HG02588 (cell line): Measurements from ENCODE around the gene RPL27.

Experiments used
- ATAC-seq: cut with Tn5 transposase; IDR thresholded peaks from one replicate; pipeline ENCODE4 v1.9.1; 2021; ENCODE audit warnings: mild to moderate bottlenecking, moderate library complexity; ENCODE audit not compliant: unreplicated experiment

The RPL27 gene

DNA sequence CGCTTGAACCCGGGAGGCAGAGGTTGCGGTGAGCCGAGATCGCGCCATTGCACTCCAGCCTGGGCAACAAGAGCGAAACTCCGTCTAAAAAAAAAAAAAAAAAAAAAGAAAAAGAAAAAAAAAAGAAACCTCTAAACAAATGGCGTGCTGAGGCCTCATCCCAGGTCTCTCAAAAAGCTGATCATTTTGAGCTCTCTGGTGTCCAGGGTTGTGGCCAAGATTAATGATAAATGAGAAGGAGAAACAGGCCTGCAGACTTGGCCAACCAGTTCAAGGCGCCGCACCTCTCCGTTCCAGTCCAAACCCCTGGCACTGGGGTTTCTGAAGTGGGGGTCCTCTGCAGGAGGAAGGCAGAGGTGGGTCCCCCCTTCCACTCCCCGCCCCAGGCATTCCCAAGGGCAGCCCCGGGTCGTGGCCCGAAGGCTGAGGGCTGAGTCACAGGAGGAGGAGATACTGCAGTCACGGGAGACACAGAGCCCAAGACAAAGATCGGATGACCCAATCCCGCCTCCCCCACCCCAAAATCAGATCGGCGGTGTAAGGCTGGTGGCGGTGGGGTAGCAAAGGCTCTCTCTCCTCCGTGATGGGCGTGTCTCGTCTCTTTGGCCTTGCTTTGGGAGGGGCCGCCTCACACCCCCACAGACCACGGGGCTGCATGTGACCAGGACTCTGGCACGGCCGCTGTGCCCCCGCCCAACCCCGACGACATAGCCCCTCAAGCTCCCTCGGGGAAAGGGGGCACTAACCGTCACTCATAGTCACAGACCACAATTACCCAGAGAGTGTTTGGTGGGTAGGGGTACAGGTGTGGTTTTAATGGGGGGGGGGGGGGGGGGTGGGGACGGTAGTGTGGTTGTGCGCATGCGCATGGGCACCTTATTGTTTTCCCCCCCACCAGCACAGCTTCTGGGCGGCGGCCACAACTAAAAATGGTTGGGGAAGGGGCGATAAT lies 22.8 kb downstream of the RPL27 start:
- no peak for ATAC-seq

DNA sequence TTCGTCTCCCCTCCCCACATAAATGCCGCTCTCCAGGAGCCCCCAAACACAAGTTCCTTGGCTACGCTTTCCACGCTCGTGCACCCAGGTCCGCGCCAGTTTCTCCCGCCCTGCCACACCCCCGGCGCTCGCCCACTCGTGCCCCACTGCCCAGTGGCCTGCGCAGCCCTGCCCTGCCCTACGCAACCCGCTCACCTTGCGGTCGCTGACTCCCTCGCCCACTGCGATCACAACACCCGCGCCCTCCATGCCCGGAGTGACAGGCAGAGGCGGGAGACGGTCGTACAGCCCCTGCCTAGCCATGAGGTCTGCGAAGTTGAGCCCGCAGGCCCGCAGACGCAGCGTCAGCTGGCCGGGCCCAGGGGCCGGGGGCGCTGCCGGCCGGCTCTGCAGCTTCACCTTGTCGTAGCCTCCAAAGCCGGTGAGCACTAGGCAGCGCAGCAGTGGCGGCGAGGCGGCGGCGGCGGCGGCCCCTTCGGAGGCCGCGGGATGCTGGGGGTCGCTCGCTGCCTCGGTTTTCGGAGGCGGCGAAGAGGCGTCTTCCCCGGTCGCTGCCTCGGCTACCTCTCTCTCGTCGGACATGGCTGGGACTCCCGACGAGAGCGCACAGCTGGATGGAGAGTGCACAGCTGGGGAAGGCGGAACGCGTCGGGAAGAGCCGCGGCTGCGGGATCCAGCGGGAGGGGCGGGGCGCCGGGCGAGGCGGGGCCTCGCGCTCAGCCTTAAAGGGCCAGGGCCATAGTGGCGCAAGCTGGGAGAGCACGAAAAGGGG lies 23.7 kb downstream of the RPL27 start, which contains the start of gene VAT1:
TSS of gene VAT1 (minus strand) at position 645 of the 772 bp plus-strand sequence. CDS start at position 582, 63 bp downstream.
- no peak for ATAC-seq

DNA sequence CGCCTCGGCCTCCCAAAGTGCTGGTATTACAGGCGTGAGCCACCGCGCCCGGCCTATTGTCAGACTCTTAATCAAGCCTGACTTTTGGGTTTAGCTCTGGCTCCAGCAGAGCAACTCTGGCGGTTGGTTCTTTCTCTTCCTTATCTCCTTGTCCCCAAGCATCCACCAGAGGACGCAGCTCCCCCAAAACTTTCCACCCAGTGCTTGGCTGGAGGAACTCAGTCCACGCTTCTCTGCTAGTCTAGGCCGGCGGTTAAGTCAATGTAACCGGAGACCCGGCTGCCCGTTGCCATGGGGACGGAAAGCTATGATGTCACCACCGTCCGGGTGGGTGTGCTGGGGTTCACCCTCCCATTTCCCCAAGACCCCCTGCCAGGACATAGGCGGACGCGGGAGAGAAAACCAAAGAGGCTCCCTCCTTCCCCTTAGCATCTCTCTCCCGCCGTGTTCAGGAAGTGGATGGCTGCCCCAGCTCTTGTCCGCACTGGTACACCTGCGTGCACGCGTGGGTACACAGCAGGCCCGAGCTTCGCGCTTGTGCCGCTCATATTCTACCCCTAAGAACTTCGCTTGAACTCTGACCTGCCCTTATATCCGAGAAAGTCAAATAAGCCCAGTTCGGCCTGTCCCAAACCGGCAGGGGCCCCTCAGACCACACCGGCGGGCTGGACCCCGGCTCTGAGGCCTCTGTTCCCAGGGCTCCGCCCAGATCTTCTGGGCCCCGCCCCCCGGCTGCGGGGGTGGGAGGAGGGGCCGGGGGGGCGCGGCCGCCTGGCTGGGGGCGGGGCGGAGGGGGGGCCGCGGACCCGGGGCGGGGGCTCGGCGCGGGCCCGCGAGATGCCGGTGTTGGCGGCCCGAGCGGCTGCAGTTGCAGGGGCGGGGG lies 26.4 kb downstream of the RPL27 start, which contains the start of gene RND2:
TSS of gene RND2 (plus strand) at position 825 of the 883 bp plus-strand sequence. CDS start 117 bp downstream, outside the sequence.
- ATAC-seq: no peak

DNA sequence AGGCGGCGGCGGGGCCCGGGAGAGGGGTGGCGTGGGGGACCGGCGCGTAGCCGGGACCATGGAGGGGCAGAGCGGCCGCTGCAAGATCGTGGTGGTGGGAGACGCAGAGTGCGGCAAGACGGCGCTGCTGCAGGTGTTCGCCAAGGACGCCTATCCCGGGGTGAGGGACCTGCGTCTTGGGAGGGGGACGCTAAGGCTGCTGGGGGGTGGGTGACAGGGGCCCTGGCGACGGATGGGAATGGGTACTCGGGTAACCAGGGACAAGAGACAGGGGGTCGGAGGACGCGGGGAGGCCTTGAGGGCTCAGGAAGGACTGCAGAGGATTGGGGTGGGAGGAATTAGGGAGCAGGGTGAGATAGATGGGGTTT lies 27.1 kb downstream of the RPL27 start:
- no peak for ATAC-seq

DNA sequence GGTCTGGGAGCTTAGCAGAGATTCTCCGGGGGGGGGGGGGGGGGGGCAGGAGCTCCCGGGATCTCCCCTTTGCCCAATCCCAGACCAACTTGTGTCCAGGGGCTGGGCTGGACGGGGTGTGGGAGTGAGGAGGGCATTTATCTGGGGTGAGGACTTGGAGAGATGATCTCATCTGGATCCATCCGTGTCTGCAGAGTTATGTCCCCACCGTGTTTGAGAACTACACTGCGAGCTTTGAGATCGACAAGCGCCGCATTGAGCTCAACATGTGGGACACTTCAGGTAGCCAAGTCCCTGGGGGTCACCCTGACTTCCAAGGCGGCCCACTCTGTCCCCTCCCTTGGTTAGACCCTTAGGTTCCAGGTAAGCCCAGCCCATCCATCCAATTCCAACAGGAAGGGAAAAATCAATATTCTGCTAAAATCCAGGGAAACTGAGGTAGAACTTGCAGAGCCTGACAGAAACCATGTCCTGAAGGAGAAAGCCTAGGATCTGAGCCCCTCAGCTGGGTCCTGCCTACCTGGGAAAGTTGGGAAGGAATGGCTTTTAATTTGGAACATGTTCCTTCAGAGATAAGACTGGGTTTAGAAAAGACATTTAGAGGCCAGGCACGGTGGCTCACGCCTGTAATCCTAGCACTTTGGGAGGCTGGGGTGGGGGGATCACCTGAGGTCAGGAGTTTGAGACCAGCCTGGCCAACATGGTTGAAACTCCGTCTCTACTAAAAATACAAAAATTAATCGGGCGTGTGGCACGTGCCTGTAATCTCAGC lies 27.7 kb downstream of the RPL27 start:
- no peak for ATAC-seq

DNA sequence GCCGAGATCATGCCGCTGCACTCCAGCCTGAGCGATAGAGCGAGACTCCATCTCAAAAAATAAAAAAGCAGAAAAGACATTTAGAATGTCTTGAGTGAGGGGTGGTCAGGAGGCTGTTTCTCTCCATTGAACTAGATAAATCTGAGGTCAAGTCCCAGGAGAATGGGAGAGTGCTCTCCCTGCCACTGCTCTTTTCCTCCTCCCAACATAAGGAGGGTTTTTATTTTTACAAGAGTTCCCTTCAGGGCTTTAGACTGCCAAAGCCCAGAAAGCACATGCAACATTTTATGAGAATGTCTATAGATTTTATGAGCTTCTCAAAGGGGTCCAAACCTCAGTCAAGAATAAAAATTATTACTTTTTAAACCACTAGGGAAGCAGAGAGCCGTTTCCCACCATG lies 28.4 kb downstream of the RPL27 start:
- ATAC-seq: no peak

DNA sequence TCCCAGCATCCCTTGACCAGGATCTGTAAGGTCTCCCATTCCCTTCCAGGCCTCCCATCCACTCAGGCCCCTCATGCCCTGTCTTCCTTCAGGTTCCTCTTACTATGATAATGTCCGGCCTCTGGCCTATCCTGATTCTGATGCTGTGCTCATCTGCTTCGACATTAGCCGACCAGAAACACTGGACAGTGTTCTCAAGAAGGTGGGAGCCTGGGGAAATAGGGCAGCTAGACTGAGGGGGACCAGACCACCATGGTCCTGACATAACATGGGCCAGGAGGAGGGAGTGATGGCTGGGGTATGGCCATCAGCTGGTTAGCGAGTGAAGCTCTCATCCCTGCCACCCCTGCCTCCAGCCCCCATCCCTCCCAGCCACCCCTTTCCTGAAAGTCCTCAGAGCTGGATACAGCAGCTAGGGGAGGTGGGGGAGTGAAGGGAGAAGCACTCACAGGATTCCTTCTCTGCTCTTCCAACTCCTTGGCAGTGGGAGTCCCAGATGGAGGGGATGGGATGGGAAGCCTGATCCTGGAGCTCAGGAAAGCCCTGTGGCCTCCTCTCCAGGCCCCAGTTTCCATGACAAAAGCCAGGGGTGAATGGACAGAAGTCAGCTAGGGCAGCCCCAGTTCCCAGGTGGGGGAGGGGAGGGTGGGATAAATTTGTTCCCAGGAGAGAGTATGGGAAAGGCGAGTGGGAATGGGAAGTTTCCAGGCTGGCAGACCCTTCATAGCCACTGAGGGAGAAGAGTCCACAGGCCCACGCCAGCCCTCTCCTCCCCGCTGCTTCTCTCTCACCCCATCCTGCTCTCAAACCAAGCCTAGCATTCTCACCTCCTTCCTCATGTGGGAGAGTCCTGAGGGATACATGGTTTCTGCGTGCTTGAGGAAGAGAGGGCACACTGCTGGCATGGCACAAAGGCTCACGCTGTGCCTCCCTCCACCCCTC lies 29.1 kb downstream of the RPL27 start:
- ATAC-seq: no peak

DNA sequence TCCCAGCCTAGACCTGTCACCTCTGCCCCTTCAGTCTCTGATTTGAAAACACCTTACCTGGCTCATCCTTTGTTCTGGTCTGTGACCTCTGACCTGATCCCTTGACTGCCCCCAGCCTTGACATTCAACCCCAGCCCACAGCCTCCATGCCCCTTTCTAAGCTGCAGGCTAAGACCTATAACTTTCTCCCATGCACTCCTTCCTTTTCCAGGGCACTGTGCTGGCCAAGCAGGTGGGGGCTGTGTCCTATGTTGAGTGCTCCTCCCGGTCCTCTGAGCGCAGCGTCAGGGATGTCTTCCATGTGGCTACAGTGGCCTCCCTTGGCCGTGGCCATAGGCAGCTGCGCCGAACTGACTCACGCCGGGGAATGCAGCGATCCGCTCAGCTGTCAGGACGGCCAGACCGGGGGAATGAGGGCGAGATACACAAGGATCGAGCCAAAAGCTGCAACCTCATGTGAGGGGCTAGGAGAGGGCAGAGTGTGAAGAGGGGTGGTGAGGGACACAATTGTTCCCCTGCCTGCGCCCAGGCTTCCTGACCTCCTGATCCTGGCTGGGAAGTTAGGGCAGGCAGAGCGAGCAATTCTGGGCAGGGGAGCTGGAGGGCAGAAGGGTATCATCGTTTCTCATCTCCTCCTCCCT lies 30.1 kb downstream of the RPL27 start:
- ATAC-seq: no peak

DNA sequence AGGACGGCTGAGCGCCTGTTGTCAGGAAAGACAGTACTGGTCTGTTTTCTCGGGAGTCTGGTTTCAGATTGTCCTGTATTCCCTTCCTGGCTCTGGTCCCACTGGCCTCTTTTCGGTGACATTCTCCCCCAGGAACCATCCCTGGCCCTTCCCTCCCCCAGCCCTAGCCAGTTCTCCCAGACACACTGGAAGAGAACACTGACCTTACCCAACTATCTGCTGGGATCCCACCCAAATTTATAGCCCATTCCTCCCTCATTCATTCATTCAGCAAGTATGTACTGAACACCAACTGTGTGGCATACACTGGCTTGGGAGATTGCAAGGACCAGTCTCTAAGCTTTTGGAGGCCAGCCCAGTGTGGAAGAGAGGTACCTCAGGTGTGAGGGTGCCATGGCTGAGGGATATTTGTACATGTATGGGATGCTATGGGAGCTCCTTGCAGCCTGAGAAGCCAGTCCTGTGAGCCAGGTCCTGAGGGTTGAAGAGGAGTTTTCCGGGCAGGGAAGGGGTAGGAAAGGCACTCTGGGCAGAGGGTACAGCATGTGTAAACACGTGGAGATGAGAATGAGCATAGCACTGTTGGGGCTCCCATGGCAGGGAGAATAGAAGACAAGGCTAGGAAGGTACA lies 32.0 kb downstream of the RPL27 start:
- no peak for ATAC-seq

DNA sequence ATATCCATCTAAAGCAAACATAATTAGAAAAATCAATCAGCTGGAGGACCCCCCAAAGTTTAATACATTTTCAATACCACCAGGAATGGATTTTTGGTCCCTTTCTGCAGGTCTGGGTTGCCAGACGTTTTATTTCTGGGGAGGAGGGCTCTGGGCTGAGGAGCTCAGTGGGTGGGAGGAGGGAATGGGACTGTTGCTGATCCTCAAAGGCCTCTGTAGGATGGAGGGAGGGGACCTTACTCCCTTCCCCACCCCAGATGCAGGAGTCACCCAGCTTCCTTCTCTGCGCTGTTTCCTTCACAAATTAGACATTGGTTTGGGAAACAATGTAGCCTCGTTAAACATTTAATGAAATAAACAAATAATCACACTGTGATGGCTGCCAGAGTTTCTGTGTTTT lies 33.4 kb downstream of the RPL27 start:
- ATAC-seq: no peak

DNA sequence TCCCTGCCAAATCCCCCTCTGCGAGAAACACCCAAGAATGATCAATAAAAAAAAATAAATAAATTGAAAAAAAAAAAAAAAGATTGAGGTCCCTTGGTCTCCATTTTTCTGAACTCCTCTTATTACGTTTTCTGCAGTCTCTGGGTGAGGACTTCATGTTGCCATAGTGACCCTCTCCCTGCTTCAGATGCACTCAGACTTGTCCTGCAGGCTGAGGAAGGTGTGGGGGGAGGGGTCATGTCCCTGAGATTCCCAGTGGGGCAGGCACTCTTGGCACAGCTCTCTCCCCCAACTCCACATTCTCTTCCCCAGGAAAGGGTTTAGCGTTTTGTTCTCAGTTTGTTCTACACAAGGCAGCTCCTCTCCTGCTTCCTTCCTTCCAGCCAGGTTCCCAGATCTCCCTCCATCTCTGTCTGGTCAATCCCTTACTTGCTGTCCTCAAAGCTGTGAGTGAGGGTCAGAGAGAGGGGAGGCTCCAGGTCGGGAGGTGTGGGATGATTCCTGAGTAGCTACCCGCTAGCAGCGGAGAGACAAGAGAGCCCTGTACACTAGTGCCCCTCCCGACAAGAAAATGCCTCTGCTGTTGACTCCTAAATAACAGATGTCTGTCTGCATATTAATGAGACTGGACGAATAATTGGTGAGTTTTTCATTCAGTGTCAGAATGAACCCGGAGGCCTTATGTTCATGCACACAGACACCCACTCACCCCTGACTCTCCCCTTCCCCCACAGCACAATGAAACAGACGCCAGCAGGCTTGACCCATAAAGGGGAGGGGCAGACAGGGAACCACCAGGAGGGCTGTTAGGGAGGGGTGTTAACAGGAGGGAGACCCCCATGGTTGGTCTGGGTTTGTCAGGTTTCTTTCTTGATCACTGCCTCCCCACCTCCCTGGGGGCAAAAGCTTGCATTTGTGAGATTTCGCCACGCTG lies 36.0 kb downstream of the RPL27 start:
- no peak for ATAC-seq

DNA sequence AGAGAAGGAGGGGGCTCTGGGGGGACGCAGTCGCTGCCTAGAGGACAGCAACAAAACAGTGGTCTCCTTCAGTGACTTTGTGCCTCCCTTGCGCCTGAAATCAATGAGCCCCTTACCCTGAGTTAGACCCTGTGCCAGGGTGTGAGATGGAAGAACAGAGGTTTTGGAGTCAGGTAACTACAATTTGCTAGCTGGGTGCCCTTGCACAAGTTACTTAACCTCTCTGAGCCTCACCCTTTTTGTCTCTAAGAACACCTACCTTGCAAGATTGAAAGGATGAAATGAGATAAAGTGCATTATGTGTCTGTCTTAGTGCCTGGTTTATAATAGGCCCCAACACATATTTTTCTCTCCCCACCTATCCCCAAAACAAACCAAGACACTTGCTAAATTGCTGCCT lies 36.7 kb downstream of the RPL27 start:
- no peak for ATAC-seq

DNA sequence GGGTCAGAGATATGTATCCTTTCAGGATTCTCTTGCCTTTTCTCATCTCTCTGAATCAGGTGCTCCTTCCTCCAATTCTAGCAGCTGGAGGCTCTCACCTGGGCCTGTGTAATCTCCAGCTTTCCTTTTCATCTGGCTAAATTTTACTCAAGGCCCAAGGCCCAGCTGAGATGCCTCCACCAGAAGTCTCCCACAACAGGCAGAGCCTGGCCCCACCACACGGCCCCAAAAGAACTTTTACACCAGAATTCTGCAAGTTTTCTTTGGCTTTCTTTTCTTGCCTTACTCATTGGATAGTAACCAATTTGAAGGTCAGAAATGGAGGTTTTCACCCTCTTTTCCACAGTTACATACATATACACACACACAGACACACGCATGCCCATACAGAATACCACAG lies 41.4 kb downstream of the RPL27 start:
- no peak for ATAC-seq

DNA sequence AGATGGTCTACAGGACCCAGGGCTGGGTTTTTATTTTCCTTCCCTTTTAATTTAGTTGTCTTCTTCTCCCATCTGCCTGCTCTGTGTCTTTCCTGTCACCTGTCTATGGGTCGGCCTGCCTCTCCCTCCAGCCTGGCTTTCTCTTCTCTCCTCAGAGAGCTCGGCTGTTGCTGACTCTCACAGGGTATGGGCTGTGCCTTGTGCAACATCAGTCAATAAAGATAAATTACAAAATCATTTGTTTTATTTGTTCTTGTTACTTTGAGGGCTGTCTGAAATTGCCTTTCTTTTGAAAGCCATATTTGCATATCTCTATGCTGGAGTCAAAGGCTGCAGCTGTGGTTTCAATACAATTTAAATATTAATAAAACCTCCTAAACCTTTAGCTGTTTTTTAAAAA lies 42.4 kb downstream of the RPL27 start:
- no peak for ATAC-seq

DNA sequence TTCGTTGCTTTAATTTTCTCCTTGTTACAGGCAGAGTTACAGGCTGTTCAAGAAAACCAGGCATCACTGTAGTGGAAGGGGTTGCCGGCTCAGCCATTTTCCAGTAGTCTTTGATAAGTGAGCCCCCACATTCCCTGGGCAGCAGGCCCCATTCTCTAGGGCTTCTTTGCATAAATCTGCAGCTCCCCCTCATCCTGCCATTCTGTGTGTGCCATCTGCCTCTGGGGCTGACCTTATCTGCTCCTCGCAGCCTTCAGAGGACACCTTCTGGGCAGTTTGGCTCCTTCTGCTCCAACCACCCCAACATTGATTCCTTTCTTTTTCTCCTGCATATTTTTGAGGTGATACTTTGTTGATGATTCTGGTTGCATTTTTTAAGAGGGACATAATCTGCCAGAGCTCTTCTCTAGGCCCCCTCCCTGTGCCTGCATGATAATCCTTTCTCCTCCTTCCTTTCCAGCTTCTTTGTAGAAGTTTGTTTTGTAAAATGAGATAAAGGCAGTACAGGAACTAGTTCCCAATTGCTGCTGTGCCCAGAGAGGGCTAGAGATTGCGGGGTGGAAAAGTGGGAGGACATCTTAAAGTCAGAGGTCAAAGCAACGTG lies 43.9 kb downstream of the RPL27 start:
- no peak for ATAC-seq

DNA sequence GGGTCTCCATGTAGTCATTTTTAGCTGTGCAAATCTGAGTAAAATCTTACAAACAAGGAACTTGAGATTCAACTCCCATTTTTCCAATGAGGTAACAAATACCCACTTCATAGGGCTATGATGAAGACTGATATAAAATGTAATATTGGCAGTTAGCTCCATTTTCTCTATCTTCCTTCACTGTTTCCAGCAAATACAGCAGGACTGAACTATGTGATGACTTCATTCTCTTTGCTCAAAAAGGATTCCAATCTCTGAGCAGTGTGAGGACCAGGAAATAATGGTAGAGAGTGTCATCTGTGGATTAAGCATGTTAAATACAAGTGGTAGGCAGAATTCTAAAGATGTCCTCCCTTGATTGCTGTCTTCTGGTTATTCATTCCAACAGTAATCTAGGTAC lies 45.1 kb downstream of the RPL27 start:
- no peak for ATAC-seq

DNA sequence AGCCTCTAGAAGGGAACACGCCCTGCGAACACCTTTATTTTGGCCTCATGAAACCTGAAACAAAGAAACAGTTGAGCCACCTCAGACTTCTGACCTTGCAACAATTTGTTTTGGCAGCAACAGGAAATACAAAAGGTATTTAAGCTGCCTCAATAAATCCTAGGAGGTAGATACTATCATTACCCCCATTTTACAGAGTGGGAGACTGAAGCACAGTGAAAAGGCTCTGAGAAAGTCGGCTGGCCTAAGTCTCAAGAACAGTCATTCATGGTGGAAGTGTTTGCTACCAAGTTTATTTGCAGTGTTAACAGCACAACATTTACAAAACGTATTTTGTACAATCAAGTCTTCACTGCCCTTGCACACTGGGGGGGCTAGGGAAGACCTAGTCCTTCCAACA lies 45.8 kb downstream of the RPL27 start:
- no peak for ATAC-seq
